ENCODE measurements around the gene LMBR1.

LMBR1 gene

DNA sequence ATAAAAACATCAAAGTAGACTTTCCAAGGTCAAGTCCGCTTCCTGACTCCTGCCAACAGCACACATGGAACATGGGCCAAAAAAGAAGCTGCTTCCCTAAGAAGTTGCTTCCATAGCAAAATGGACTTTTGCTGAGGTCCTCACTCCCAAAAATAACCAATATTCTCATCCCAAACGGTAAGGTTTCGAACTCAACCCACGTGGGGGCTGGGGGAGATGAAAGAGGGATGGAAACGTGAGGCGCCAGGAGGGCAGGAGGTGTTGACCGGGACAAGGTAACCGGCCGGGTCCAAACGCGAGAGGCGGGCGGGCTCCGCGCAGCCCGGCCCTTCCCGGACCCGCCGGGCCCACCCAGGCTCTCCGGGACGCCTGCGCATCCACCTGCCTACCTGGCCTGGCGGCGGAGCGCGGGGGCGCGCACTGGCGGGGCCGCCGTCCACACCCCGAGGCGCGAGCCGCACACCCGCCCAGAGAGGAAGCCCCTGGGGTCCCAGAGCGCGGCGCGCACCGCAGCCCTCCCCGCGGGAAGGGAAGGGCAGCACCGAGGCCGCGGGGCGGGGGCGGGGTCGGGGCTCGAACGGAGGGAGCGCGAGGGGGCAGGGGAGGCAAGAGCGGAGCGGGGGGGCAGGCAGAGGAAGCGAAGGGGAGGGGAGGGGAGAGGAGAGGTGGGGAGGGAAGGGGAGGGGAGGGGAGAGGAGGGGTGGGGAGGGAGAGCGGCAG is 742 bp downstream of the LMBR1 start:
- Histone ChIP-seq H3K27me3 (no peaks in the 10 kb centered on the region), H3K4me1 (no peaks in the 10 kb centered on the region), H3K9me3 (no peaks in the 10 kb centered on the region), H3K4me3 (ENCODE audit: low read depth, low read length) (peak overlapping the region; percentile 82), H3K36me3 (no peaks in the 10 kb centered on the region)
- TF ChIP-seq, protein P1, sequence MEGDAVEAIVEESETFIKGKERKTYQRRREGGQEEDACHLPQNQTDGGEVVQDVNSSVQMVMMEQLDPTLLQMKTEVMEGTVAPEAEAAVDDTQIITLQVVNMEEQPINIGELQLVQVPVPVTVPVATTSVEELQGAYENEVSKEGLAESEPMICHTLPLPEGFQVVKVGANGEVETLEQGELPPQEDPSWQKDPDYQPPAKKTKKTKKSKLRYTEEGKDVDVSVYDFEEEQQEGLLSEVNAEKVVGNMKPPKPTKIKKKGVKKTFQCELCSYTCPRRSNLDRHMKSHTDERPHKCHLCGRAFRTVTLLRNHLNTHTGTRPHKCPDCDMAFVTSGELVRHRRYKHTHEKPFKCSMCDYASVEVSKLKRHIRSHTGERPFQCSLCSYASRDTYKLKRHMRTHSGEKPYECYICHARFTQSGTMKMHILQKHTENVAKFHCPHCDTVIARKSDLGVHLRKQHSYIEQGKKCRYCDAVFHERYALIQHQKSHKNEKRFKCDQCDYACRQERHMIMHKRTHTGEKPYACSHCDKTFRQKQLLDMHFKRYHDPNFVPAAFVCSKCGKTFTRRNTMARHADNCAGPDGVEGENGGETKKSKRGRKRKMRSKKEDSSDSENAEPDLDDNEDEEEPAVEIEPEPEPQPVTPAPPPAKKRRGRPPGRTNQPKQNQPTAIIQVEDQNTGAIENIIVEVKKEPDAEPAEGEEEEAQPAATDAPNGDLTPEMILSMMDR (IDR thresholded peaks at IDR 0.05; ENCODE audit: low read depth, low read length) = no peak
- DNase-seq = peak; percentile 81

DNA sequence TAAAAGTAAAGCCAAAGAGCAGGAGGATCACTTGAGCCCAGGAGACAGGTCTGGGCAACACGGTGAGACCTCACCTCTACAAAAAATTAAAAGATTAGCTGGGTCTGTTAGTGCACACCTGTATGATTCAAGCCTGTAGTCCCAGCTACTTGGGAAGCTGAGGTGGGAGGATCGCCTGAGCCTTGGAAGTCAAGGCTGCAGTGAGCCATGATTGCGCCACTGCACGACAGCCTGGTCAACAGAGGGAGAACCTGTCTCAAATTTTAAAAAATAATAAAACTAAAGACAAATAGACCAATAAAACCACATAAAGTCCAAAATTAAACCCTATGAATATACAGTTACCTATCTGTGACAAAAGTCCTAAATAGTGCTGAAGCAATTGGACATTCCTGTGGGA is 3.2 kb downstream of the LMBR1 start:
- Histone ChIP-seq H3K36me3 (no peaks in the 10 kb centered on the region), H3K27me3 (no peaks in the 10 kb centered on the region), H3K9me3 (no peaks in the 10 kb centered on the region), H3K4me1 (peaks cover 3% of the 10 kb centered on the region; the same call in 1 of the 2 replicates), H3K4me3 (ENCODE audit: low read depth, low read length) (no peak overlapping the region)
- DNase-seq = no peak
- TF ChIP-seq, protein P1 (IDR thresholded peaks at IDR 0.05; ENCODE audit: low read depth, low read length) = no peak

DNA sequence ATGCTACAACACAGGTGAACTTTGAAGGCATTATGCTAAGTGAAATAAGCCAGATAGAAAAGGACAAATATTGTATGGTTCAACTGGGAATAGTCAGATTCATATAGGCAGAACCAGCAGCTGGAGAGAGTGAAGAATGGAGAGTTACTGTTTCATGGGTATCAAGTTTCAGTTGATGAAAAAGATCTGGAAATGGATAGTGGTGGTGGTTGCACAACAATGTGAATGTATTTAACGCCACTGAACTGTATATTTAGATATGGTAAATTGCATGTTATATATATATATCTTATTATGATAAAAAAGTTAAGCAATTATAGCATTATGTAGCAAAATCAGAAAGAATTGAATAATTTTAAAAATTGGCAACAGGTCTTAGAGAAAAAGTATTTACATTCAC is 3.9 kb downstream of the LMBR1 start:
- no peak for DNase-seq
- no peaks in the 10 kb centered on the region for H3K9me3 ChIP-seq
- TF ChIP-seq, protein P1 (IDR thresholded peaks at IDR 0.05; ENCODE audit: low read depth, low read length) = no peak

DNA sequence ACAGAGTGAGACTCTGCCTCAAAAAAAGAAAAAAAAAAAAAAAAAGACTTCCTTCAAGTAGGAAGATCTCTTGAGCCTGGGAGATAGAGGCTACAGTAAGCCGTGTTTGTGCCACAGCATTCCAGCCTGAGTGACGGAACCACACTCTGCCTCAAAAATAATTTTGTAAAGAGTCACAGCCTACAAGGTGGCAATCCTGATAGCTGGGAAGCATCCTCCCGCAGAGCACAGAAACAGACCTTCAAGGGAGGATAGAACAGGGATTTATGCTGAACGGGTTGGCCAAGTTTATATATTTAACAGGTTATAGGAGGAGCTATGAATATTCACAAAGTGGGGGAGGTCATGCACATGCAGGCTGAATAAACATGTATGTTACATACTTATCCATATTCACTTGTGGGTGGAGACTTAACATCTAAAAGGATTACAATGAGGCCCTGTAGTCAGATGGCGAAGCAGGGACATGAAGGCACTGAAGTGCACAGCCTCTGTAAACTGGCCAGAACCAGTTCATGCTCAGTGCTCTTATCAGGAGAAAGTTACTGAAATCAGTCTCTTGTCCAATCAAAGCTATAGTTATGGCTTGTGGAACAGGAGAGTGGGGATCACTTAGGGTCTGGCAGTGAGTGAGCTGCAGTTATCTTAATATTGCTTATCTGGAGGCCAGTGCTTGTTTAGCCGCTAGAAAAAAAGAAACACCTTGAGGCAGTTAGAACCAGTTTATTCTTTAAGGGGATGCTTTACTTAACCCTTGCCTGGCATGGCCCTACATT is 6.8 kb downstream of the LMBR1 start:
- TF ChIP-seq, protein P1 (IDR thresholded peaks at IDR 0.05; ENCODE audit: low read depth, low read length) = no peak
- H3K27me3 ChIP-seq = no peaks in the 10 kb centered on the region
- H3K36me3 ChIP-seq = 0 out of 2 replicates have a peak, but pooled peaks cover 6% of the 10 kb centered on the region
- DNase-seq = peak; percentile 42
- H3K4me1 ChIP-seq = peaks cover 3% of the 10 kb centered on the region; the same call in 1 of the 2 replicates
- no peak overlapping the region for H3K4me3 ChIP-seq (ENCODE audit: low read depth, low read length)
- H3K9me3 ChIP-seq = no peaks in the 10 kb centered on the region

More for the DNA sequence above, 3.9 kb downstream of the LMBR1 start:
- no peaks in the 10 kb centered on the region for H3K36me3 ChIP-seq
- H3K27me3 ChIP-seq = no peaks in the 10 kb centered on the region
- H3K4me3 ChIP-seq (ENCODE audit: low read depth, low read length) = no peak overlapping the region
- peaks cover 3% of the 10 kb centered on the region; the same call in 1 of the 2 replicates for H3K4me1 ChIP-seq

DNA sequence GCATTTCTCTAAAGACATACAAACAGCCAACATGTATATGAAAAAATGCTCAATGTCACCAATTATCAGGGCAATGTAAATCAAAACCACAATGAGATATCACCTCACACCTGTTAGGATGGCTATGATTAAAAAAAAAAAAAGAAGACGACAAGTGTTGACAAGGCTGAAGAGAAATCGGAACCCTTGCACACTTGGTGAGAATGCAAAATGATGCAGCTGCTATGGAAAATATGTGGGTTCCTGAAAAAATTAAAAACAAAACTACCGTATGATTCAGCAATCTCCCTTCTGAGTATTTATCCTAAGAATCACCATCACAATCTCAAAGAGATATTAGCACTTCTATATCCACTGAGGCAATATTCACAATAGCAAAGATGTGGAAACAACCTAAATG is 11.3 kb downstream of the LMBR1 start:
- no peaks in the 10 kb centered on the region; the same call in 1 of the 2 replicates for H3K9me3 ChIP-seq
- H3K27me3 ChIP-seq = no peaks in the 10 kb centered on the region
- H3K4me3 ChIP-seq (ENCODE audit: low read depth, low read length) = no peak overlapping the region
- 0 out of 2 replicates have a peak, but pooled peaks cover 6% of the 10 kb centered on the region for H3K36me3 ChIP-seq
- no peak for DNase-seq
- H3K4me1 ChIP-seq = peaks cover 3% of the 10 kb centered on the region; the same call in 1 of the 2 replicates
- TF ChIP-seq, protein P1 (IDR thresholded peaks at IDR 0.05; ENCODE audit: low read depth, low read length) = no peak

All from BE2C (cell line).